IMR-90 (cell line): ENCODE results near the gene DNAJC4. TPM values are rescaled to one million over a fixed set of nuclear protein-coding genes. Genes with fewer than 3 reads are reported as not detected.

ENCODE experiments used
- ATAC-seq: fragments of 200-7000 bp; cut with Tn5 transposase; 2 replicates; pipeline ENCODE4 v1.9.1; 2020; ENCODE audit warnings: low read depth, mild to moderate bottlenecking, moderate library complexity
- BruUV-seq: library from RNA; stranded (reverse); fragments of 400-500 nt; replicated peaks from 2 replicates; lab custom pipeline; 2021; lab: Mats Ljungman, UMichigan
- CTCF ChIA-PET: fragments of 300-600 bp; formaldehyde crosslinking; extraction: SDS; loops from one replicate; lab custom pipeline; 2021; ENCODE audit warnings: antibody characterized with exemption; lab: Yijun Ruan, JAX
- POLR2A ChIA-PET: fragments of 300-600 bp; sonication (Branson Sonifier 250); formaldehyde crosslinking; loops from one replicate; lab custom pipeline; 2022; ENCODE audit warnings: antibody characterized with exemption; ENCODE audit not compliant: unreplicated experiment; lab: Charles Lee
- DNase-seq: peaks from one replicate; pipeline ENCODE4 v3.0.0; 2013
- H2AFZ ChIP-seq: replicated peaks from 2 replicates; pipeline ENCODE3; 2013; ENCODE audit warnings: low read length, mild to moderate bottlenecking; ENCODE audit not compliant: poor library complexity
- H2AK5ac ChIP-seq: 2 replicates; pipeline ENCODE4 v1.6.1; 2013; ENCODE audit warnings: low read depth, low read length, inconsistent platforms
- H2AK9ac ChIP-seq: replicated peaks from 2 replicates; pipeline ENCODE3; 2013; ENCODE audit warnings: mild to moderate bottlenecking, low read depth, low read length, moderate library complexity; ENCODE audit not compliant: poor library complexity
- H2BK120ac ChIP-seq: 2 replicates; pipeline ENCODE4 v1.6.1; 2013; ENCODE audit warnings: low read depth, low read length, inconsistent platforms
- H2BK15ac ChIP-seq: 3 replicates; pipeline ENCODE4 v1.6.1; 2013; ENCODE audit warnings: low read depth, low read length, inconsistent platforms
- H2BK20ac ChIP-seq: 2 replicates; pipeline ENCODE4 v1.6.1; 2013; ENCODE audit warnings: low read depth, mild to moderate bottlenecking, inconsistent platforms, low read length, moderate library complexity
- H2BK5ac ChIP-seq: 2 replicates; pipeline ENCODE4 v1.6.1; 2013; ENCODE audit warnings: mild to moderate bottlenecking, low read depth, low read length, inconsistent platforms; ENCODE audit not compliant: poor library complexity, severe bottlenecking
- H3K14ac ChIP-seq: replicated peaks from 2 replicates; pipeline ENCODE4 v1.6.1; 2013; ENCODE audit warnings: low read depth, low read length, inconsistent platforms
- H3K18ac ChIP-seq: 2 replicates; pipeline ENCODE4 v1.6.1; 2013; ENCODE audit warnings: low read depth, low read length, control low read depth
- H3K23ac ChIP-seq: 2 replicates; pipeline ENCODE4 v1.6.1; 2013; ENCODE audit warnings: low read depth, low read length, inconsistent platforms
- H3K27ac ChIP-seq: 2 replicates; pipeline ENCODE4 v1.5.1; 2013; ENCODE audit warnings: mild to moderate bottlenecking, control low read depth, low read length; ENCODE audit not compliant: insufficient read depth
- H3K27me3 ChIP-seq: 2 replicates; pipeline ENCODE4 v1.6.1; 2013; ENCODE audit warnings: low read length; ENCODE audit not compliant: control insufficient read depth, insufficient read depth
- H3K36me3 ChIP-seq: 2 replicates; pipeline ENCODE4 v1.6.1; 2013; ENCODE audit warnings: low read length, mixed read lengths; ENCODE audit not compliant: control insufficient read depth, insufficient read depth
- H3K4ac ChIP-seq: 2 replicates; pipeline ENCODE4 v1.6.1; 2013; ENCODE audit warnings: low read depth, low read length, inconsistent platforms
- H3K4me1 ChIP-seq: 2 replicates; pipeline ENCODE4 v1.6.1; 2013; ENCODE audit warnings: low read length, mixed read lengths; ENCODE audit not compliant: control insufficient read depth, insufficient read depth
- H3K4me2 ChIP-seq: 2 replicates; pipeline ENCODE4 v1.6.1; 2013; ENCODE audit warnings: low read depth, mild to moderate bottlenecking, control low read depth, low read length, moderate library complexity
- H3K4me3 ChIP-seq: 2 replicates; pipeline ENCODE4 v1.5.1; 2013; ENCODE audit warnings: low read depth, mild to moderate bottlenecking, control low read depth, low read length, moderate library complexity; ENCODE audit not compliant: insufficient read depth
- H3K56ac ChIP-seq: 2 replicates; pipeline ENCODE4 v1.6.1; 2013; ENCODE audit warnings: low read length, inconsistent platforms; ENCODE audit not compliant: insufficient read depth; ENCODE audit errors: extremely low read depth
- H3K79me1 ChIP-seq, 2 experiments: 2 replicates each; pipeline ENCODE4 v1.6.1; 2013; ENCODE audit warnings: low read length in 2 of 2, inconsistent platforms in 1 of 2, low read depth in 1 of 2
- H3K9ac ChIP-seq: 2 replicates; pipeline ENCODE4 v1.6.1; 2013; ENCODE audit warnings: low read depth, low read length, control low read depth
- H3K9me1 ChIP-seq: 2 replicates; pipeline ENCODE4 v1.6.1; 2013; ENCODE audit warnings: low read length, inconsistent platforms; ENCODE audit not compliant: insufficient read depth
- H3K9me3 ChIP-seq: 2 replicates; pipeline ENCODE4 v1.6.1; 2013; ENCODE audit warnings: low read length; ENCODE audit not compliant: control insufficient read depth, insufficient read depth
- H4K20me1 ChIP-seq: 2 replicates; pipeline ENCODE4 v1.6.1; 2013; ENCODE audit warnings: low read length, inconsistent platforms; ENCODE audit not compliant: insufficient read depth
- H4K5ac ChIP-seq: 2 replicates; pipeline ENCODE4 v1.6.1; 2013; ENCODE audit warnings: mild to moderate bottlenecking, low read depth, low read length, control low read depth
- H4K8ac ChIP-seq, 2 experiments: 2 replicates each; pipeline ENCODE4 v1.6.1; 2013; ENCODE audit warnings: low read depth in 2 of 2, low read length in 2 of 2, control low read depth in 1 of 2, inconsistent platforms in 1 of 2
- H4K91ac ChIP-seq: 2 replicates; pipeline ENCODE4 v1.6.1; 2013; ENCODE audit warnings: low read depth, low read length, inconsistent platforms; ENCODE audit not compliant: insufficient read depth
- BHLHE40 ChIP-seq: fragments of 150-350 bp; IDR thresholded peaks from 2 replicates; pipeline ENCODE4 v1.6.1; 2016; ENCODE audit warnings: mild to moderate bottlenecking, low read depth, low read length
- CTCF ChIP-seq: conservative IDR thresholded peaks from 2 replicates; pipeline ENCODE4 v1.5.1; 2012; ENCODE audit warnings: mild to moderate bottlenecking, low read depth, low read length, improper control_type of control experiment
- MAZ ChIP-seq: IDR thresholded peaks from 2 replicates; pipeline ENCODE4 v1.6.1; 2012; ENCODE audit warnings: low read depth, mild to moderate bottlenecking, low read length, improper control_type of control experiment, moderate library complexity, borderline replicate concordance
- MXI1 ChIP-seq: IDR thresholded peaks from 2 replicates; pipeline ENCODE4 v1.6.1; 2012; ENCODE audit warnings: low read depth, mild to moderate bottlenecking, low read length, moderate library complexity, borderline replicate concordance
- RAD21 ChIP-seq: IDR thresholded peaks from 2 replicates; pipeline ENCODE4 v1.6.1; 2012; ENCODE audit warnings: low read length, improper control_type of control experiment
- RCOR1 ChIP-seq: IDR thresholded peaks from 2 replicates; pipeline ENCODE4 v1.6.1; 2012; ENCODE audit warnings: mild to moderate bottlenecking, low read length, improper control_type of control experiment; ENCODE audit not compliant: insufficient replicate concordance
- WGBS, 2 experiments: methylation state at CpG; one replicate each; pipeline versions ENCODE4 v1.1.5 to v1.1.7; 2013; ENCODE audit warnings: missing lambda C conversion rate in 2 of 2; ENCODE audit not compliant: insufficient read length in 1 of 2; ENCODE audit errors: extremely low coverage in 2 of 2; 5-methylcytosine and 5-hydroxymethylcytosine counted together
- dilution Hi-C: fragments of 300-500 bp; cut with HindIII; formaldehyde crosslinking; loops from one replicate; pipeline ENCODE4 v1.14.3; 2018; ENCODE audit warnings: low sequenced_read_pairs; ENCODE audit not compliant: unreplicated experiment
- in situ Hi-C: fragments of 300-500 bp; cut with MboI; formaldehyde crosslinking; loops from 3 replicates; pipeline ENCODE4 v1.14.3; 2019; ENCODE audit warnings: low sequenced_read_pairs, inconsistent platforms, mixed read lengths
- intact Hi-C: fragments of 100-400 bp; cut with micrococcal nuclease; formaldehyde crosslinking; loops from 2 replicates; pipeline ENCODE4 v1.10.0; 2022
- polyA plus RNA-seq, 3 experiments: library from polyadenylated mRNA; depleted of rRNA; stranded (reverse); fragments of >200 nt; gene quantifications; 2 replicates each; pipeline ENCODE4 v1.2.3, GENCODE V29; 2012; ENCODE audit warnings: low replicate concordance in 1 of 3
- total RNA-seq: library from RNA; depleted of rRNA; stranded (reverse); fragments of >200 nt; gene quantifications from 2 replicates; pipeline ENCODE4 v1.2.3, GENCODE V29; 2012

DNAJC4 gene
- total and polyA plus RNA-seq, 2 of the 4 experiments (the other 2 are of a cell fraction): 2.2 to 22.8 TPM

- Histone ChIP-seq H3K4me3 (no peak overlapping the region), H4K8ac (no peak overlapping the region), H3K23ac (no peak overlapping the region), H2AK5ac (no peak overlapping the region), H2BK5ac (no peak overlapping the region), H3K9ac (no peak overlapping the region), H4K20me1 (no peaks in the 10 kb centered on the region), H2AK9ac (no peak overlapping the region), H3K4me2 (no peak overlapping the region; the same call in 1 of the 2 replicates), H3K18ac (no peak overlapping the region), H3K14ac (no peak overlapping the region), H3K36me3 (peaks cover 3% of the 10 kb centered on the region; the same call in 1 of the 2 replicates), H3K27ac (no peak overlapping the region), H4K5ac (no peak overlapping the region), H3K9me3 (no peaks in the 10 kb centered on the region), H3K4ac (no peak overlapping the region), H4K91ac (no peak overlapping the region), H3K79me1 (peaks cover 18 to 67% of the 10 kb centered on the region in 2 experiments), H2BK15ac (no peak overlapping the region), H2AFZ (no peak overlapping the region), H3K9me1 (peaks cover 2% of the 10 kb centered on the region), H3K56ac (no peak overlapping the region), H3K4me1 (peaks cover 16% of the 10 kb centered on the region), H2BK20ac (no peak overlapping the region), H3K27me3 (no peaks in the 10 kb centered on the region), H2BK120ac (no peak overlapping the region)
- WGBS, 2 experiments: 89% methylated on average over 9 of the region's 15 CpGs; no CpG with 5 or more reads in 1 of the 2 experiments
- in situ Hi-C loops: no loop called here
- dilution Hi-C loops: no loop called here
- ChIA-PET CTCF (no interaction called here), POLR2A (no interaction called here)
- intact Hi-C loops: no loop called here
- ATAC-seq: no peak
- no peak for TF ChIP-seq CTCF
- TF ChIP-seq BHLHE40: no peak
- TF ChIP-seq MAZ: no peak
- no peak for TF ChIP-seq RCOR1
- no peak for TF ChIP-seq RAD21
- no peak for TF ChIP-seq MXI1
- no TSS peak for BruUV-seq
- DNase-seq: no peak
Measured at GRCh38 chr11:64232182-64232966, 2.0 kb downstream of the DNAJC4 start.
